MM.1S (cell line): ENCODE data around the gene CHRNA10.

Source experiments
- DNase-seq: peaks from one replicate; pipeline ENCODE4 v3.0.0-alpha.2; 2015
- H2AFZ ChIP-seq: fragments of 300-600 bp; sonication (generic); 2 replicates; pipeline ENCODE4 v1.6.0; 2016; ENCODE audit warnings: antibody characterized with exemption, low read length
- H3F3A ChIP-seq: fragments of 300-600 bp; sonication (generic); 2 replicates; pipeline ENCODE4 v1.6.1; 2016; ENCODE audit warnings: mild to moderate bottlenecking, antibody characterized with exemption, low read length, moderate library complexity, mixed read lengths; ENCODE audit not compliant: insufficient read depth
- H3K27ac ChIP-seq: fragments of 300-600 bp; sonication (generic); 2 replicates; pipeline ENCODE4 v1.5.1; 2016; ENCODE audit warnings: mild to moderate bottlenecking, low read length
- H3K27me3 ChIP-seq: fragments of 300-600 bp; sonication (generic); replicated peaks from 2 replicates; pipeline ENCODE4 v1.6.0; 2016; ENCODE audit warnings: low read length; ENCODE audit not compliant: insufficient read depth
- H3K36me3 ChIP-seq: fragments of 300-600 bp; sonication (generic); replicated peaks from 2 replicates; pipeline ENCODE4 v1.6.1; 2016; ENCODE audit warnings: mild to moderate bottlenecking, low read length, mixed read lengths; ENCODE audit not compliant: insufficient read depth
- H3K4me1 ChIP-seq: fragments of 300-600 bp; sonication (generic); 2 replicates; pipeline ENCODE4 v1.6.1; 2016; ENCODE audit warnings: low read length, mixed read lengths
- H3K4me2 ChIP-seq: fragments of 300-600 bp; sonication (generic); 2 replicates; pipeline ENCODE4 v1.6.0; 2016; ENCODE audit warnings: low read depth, low read length
- H3K4me3 ChIP-seq: fragments of 300-600 bp; sonication (generic); 2 replicates; pipeline ENCODE4 v1.5.1; 2016; ENCODE audit warnings: low read length, mixed read lengths
- H3K79me2 ChIP-seq: fragments of 300-600 bp; sonication (generic); 2 replicates; pipeline ENCODE4 v1.6.1; 2016; ENCODE audit warnings: mixed run types, low read length, mixed read lengths
- H3K9ac ChIP-seq: fragments of 300-600 bp; sonication (generic); 2 replicates; pipeline ENCODE4 v1.6.1; 2016; ENCODE audit warnings: low read length, mixed read lengths
- H3K9me2 ChIP-seq: fragments of 300-600 bp; sonication (generic); replicated peaks from 2 replicates; pipeline ENCODE4 v1.6.1; 2016; ENCODE audit warnings: mild to moderate bottlenecking, low read length, mixed read lengths; ENCODE audit not compliant: insufficient read depth
- H3K9me3 ChIP-seq: fragments of 300-600 bp; sonication (generic); replicated peaks from 2 replicates; pipeline ENCODE4 v1.6.1; 2016; ENCODE audit warnings: mild to moderate bottlenecking, low read length, mixed read lengths; ENCODE audit not compliant: insufficient read depth
- H4K20me1 ChIP-seq: fragments of 300-600 bp; sonication (generic); 2 replicates; pipeline ENCODE4 v1.6.1; 2016; ENCODE audit warnings: mild to moderate bottlenecking, low read length, moderate library complexity, mixed read lengths; ENCODE audit not compliant: insufficient read depth
- EZH2 ChIP-seq: fragments of 300-600 bp; sonication (generic); optimal IDR thresholded peaks from 2 replicates; pipeline ENCODE3; 2017; ENCODE audit warnings: low read depth, mild to moderate bottlenecking, antibody characterized with exemption, low read length, mixed read lengths
- EZH2phosphoT487 ChIP-seq: fragments of 300-600 bp; sonication (generic); IDR thresholded peaks from 2 replicates; pipeline ENCODE4 v1.6.1; 2018; ENCODE audit warnings: antibody characterized with exemption, low read length
- TF ChIP-seq, protein P1 (sequence below): fragments of 300-600 bp; sonication (generic); IDR thresholded peaks from 2 replicates; pipeline ENCODE4 v1.5.1; 2016; ENCODE audit warnings: antibody characterized with exemption, low read length, mixed read lengths

The CHRNA10 gene

DNA sequence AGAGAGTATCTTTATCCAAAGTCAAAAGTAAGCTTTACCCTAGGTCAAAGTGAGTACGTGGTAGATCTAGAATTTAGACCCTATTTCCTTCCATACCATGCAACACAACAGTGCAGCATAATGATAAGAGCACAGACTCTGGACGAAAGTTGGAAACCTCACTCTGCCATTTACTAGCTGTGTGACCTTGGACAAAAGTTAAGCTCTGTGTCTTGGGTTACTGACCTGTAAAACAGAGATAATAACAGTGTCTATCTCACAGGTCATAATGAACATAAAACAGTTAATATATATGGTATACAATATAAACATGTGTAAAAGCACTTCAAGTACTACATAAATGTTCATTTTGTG lies 13.6 kb upstream of the CHRNA10 start:
- Histone ChIP-seq H3K9me2 (no peaks in the 10 kb centered on the region), H3K36me3 (peaks cover 5% of the 10 kb centered on the region; the same call in 1 of the 2 replicates), H3F3A (no peaks in the 10 kb centered on the region), H3K9ac (no peak overlapping the region), H3K79me2 (no peaks in the 10 kb centered on the region), H3K9me3 (no peaks in the 10 kb centered on the region), H3K27ac (no peak overlapping the region), H3K4me3 (no peak overlapping the region), H3K27me3 (no peaks in the 10 kb centered on the region), H3K4me1 (no peaks in the 10 kb centered on the region), H3K4me2 (no peak overlapping the region), H4K20me1 (no peaks in the 10 kb centered on the region), H2AFZ (no peak overlapping the region)
- TF ChIP-seq, protein P1, sequence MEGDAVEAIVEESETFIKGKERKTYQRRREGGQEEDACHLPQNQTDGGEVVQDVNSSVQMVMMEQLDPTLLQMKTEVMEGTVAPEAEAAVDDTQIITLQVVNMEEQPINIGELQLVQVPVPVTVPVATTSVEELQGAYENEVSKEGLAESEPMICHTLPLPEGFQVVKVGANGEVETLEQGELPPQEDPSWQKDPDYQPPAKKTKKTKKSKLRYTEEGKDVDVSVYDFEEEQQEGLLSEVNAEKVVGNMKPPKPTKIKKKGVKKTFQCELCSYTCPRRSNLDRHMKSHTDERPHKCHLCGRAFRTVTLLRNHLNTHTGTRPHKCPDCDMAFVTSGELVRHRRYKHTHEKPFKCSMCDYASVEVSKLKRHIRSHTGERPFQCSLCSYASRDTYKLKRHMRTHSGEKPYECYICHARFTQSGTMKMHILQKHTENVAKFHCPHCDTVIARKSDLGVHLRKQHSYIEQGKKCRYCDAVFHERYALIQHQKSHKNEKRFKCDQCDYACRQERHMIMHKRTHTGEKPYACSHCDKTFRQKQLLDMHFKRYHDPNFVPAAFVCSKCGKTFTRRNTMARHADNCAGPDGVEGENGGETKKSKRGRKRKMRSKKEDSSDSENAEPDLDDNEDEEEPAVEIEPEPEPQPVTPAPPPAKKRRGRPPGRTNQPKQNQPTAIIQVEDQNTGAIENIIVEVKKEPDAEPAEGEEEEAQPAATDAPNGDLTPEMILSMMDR = no peak
- TF ChIP-seq EZH2phosphoT487 (no peak), EZH2 (no peak)
- DNase-seq = no peak

DNA sequence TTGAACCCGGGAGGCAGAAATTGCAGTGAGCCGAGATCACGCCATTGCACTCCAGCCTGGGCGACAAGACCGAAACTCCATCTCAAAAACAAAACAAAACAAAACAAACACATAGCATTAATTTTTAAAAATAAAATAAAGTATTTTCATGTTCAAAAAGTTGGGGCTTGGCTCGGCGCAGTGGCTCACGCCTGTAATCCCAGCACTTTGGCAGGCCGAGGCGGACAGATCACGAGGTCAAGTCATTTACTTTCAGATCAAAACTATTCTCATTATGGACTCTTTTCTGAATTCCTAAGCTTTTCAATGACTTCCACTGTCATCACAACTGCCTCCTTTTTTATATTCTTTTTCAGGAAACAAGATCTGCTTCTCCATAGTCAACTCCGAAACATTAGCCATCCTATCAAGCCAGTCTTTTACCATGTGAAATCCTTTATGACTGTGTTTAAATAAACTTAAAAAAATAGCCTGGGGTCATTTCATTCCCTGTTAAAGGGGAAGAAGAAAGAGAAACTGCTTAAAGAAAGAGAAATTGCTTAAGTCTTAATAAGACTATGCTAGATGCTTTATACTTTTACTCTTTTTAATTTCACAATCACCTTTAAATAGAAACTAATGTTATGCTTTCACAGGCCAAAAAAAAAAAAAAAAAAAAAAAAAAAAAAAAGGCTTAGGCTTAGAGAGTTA lies 13.1 kb upstream of the CHRNA10 start:
- Histone ChIP-seq H3F3A (no peaks in the 10 kb centered on the region), H3K36me3 (peaks cover 9% of the 10 kb centered on the region), H3K9me3 (no peaks in the 10 kb centered on the region), H3K4me2 (no peak overlapping the region), H3K27me3 (no peaks in the 10 kb centered on the region), H4K20me1 (no peaks in the 10 kb centered on the region), H3K4me3 (no peak overlapping the region), H3K79me2 (no peaks in the 10 kb centered on the region), H2AFZ (no peak overlapping the region), H3K4me1 (no peaks in the 10 kb centered on the region), H3K9ac (no peak overlapping the region), H3K9me2 (no peaks in the 10 kb centered on the region), H3K27ac (no peak overlapping the region)
- TF ChIP-seq, protein P1 = no peak
- TF ChIP-seq EZH2phosphoT487 (no peak), EZH2 (no peak)
- no peak for DNase-seq

DNA sequence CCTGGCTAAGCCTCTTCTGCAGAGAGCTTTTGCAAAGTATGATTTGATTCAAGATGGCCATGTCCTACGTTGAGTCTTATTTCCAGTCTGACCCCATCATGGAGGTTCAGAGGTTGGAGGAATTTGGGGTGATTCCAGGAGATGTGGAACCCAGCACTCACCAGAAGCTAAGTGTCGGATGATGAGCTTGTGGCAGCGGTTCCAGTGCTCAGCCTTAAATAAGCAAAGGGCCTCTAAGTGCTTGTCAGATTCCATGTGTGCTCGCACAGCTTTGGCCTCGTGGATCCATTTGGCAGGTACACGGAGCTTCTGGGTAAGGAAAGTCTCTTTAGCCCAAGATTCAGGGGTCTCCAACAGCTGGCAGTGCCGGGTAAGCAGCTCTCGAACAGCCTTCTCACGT lies 11.9 kb upstream of the CHRNA10 start:
- H3F3A ChIP-seq = no peaks in the 10 kb centered on the region
- H3K9ac ChIP-seq = no peak overlapping the region
- no peaks in the 10 kb centered on the region for H3K9me2 ChIP-seq
- H3K79me2 ChIP-seq = no peaks in the 10 kb centered on the region
- H3K27ac ChIP-seq = no peak overlapping the region
- no peak overlapping the region for H3K4me2 ChIP-seq
- H3K27me3 ChIP-seq = no peaks in the 10 kb centered on the region
- H3K9me3 ChIP-seq = no peaks in the 10 kb centered on the region
- H3K36me3 ChIP-seq = peaks cover 12% of the 10 kb centered on the region
- H3K4me3 ChIP-seq = no peak overlapping the region
- no peak for TF ChIP-seq EZH2
- TF ChIP-seq, protein P1 = no peak
- no peak for TF ChIP-seq EZH2phosphoT487
- H2AFZ ChIP-seq = no peak overlapping the region
- H4K20me1 ChIP-seq = no peaks in the 10 kb centered on the region
- no peak for DNase-seq
- H3K4me1 ChIP-seq = no peaks in the 10 kb centered on the region
